ENCODE data around the gene DRC7.

DNA sequence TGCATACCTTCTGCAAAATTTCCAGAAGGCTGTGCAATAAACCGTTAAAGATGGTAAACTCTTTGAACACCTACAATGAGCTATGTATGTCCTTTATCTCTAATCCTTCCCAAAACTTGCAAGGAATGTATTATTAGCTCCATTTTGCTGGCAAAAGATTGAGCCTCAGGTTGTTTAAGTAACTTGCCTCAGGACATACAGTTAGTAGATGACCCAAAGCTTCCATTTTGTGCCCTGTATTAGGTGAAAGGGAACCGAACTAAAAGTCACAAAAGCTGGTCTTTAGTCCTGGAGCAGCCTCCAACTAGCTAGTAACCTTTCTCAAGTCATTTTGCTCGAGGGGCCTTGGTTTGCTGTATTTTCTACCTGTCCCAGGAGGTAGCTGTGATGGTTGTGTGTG lies 22.2 kb upstream of the DRC7 start:
- TF ChIP-seq POLR2AphosphoS5 (IDR thresholded peaks at IDR 0.05; ENCODE audit: low read depth, low read length): no peak
- no peak for TF ChIP-seq TAF1 (IDR thresholded peaks at IDR 0.05; ENCODE audit: borderline replicate concordance, insufficient read depth, low read length)
